Type B pancreatic cell (in vitro differentiated cells): ENCODE measurements around the gene FYN. TPM values are rescaled to one million over a fixed set of nuclear protein-coding genes. Genes with fewer than 3 reads are reported as not detected.
A peak's percentile ranks its signal among the peaks of the same experiment; 100 is the strongest.

ENCODE experiments used
- DNase-seq: peaks from one replicate; pipeline ENCODE4 v3.0.0; 2021; ENCODE audit warnings: mixed read lengths; ENCODE audit not compliant: unreplicated experiment; ENCODE audit errors: extremely low spot score
- H3K27ac Mint-ChIP-seq: 2 replicates; pipeline ENCODE4 v1.8.0; 2021; ENCODE audit warnings: mild to moderate bottlenecking, mixed read lengths
- H3K27me3 Mint-ChIP-seq: 2 replicates; pipeline ENCODE4 v1.8.0; 2021; ENCODE audit warnings: mixed read lengths
- H3K36me3 Mint-ChIP-seq: 2 replicates; pipeline ENCODE4 v1.8.0; 2021; ENCODE audit warnings: mixed read lengths
- H3K4me1 Mint-ChIP-seq: one replicate; pipeline ENCODE4 v1.8.0; 2021; ENCODE audit warnings: mixed read lengths; ENCODE audit not compliant: unreplicated experiment
- H3K4me3 Mint-ChIP-seq: 2 replicates; pipeline ENCODE4 v1.8.0; 2021; ENCODE audit warnings: mild to moderate bottlenecking, mixed read lengths
- H3K9me3 Mint-ChIP-seq: 2 replicates; pipeline ENCODE4 v1.8.0; 2021; ENCODE audit warnings: mixed read lengths
- total RNA-seq: library from RNA; stranded (reverse); gene quantifications from 2 replicates; pipeline ENCODE4 v1.2.1, GENCODE V29; 2021; ENCODE audit warnings: low replicate concordance
- TF ChIP-seq, protein P1 (sequence below): fragments of 200-600 bp; sonication (generic); conservative IDR thresholded peaks from 2 replicates; pipeline ENCODE4 v1.5.0; 2021; ENCODE audit warnings: antibody characterized with exemption, mild to moderate bottlenecking

FYN gene
- total RNA-seq, 1 donor from 2014 or later: 131 TPM

- H3K36me3 Mint-ChIP-seq: peaks cover 6% of the 10 kb centered on the region
- H3K27ac Mint-ChIP-seq: no peak overlapping the region
- TF ChIP-seq, protein P1, sequence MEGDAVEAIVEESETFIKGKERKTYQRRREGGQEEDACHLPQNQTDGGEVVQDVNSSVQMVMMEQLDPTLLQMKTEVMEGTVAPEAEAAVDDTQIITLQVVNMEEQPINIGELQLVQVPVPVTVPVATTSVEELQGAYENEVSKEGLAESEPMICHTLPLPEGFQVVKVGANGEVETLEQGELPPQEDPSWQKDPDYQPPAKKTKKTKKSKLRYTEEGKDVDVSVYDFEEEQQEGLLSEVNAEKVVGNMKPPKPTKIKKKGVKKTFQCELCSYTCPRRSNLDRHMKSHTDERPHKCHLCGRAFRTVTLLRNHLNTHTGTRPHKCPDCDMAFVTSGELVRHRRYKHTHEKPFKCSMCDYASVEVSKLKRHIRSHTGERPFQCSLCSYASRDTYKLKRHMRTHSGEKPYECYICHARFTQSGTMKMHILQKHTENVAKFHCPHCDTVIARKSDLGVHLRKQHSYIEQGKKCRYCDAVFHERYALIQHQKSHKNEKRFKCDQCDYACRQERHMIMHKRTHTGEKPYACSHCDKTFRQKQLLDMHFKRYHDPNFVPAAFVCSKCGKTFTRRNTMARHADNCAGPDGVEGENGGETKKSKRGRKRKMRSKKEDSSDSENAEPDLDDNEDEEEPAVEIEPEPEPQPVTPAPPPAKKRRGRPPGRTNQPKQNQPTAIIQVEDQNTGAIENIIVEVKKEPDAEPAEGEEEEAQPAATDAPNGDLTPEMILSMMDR: no peak
- H3K9me3 Mint-ChIP-seq: no peaks in the 10 kb centered on the region
- DNase-seq: no peak
- peaks cover 27% of the 10 kb centered on the region for H3K4me1 Mint-ChIP-seq
- no peak overlapping the region for H3K4me3 Mint-ChIP-seq
- H3K27me3 Mint-ChIP-seq: no peaks in the 10 kb centered on the region
These were observed 43.7 kb downstream of the FYN start for GRCh38 chr6:111829581-111829980.

- DNase-seq: no peak
- TF ChIP-seq, protein P1: no peak
- Mint-ChIP-seq H3K4me1 (peaks cover 34% of the 10 kb centered on the region), H3K9me3 (no peaks in the 10 kb centered on the region), H3K27ac (no peak overlapping the region), H3K36me3 (peaks cover 4% of the 10 kb centered on the region), H3K4me3 (no peak overlapping the region), H3K27me3 (no peaks in the 10 kb centered on the region)
These were observed 44.4 kb downstream of the FYN start for GRCh38 chr6:111828809-111829208.

DNA sequence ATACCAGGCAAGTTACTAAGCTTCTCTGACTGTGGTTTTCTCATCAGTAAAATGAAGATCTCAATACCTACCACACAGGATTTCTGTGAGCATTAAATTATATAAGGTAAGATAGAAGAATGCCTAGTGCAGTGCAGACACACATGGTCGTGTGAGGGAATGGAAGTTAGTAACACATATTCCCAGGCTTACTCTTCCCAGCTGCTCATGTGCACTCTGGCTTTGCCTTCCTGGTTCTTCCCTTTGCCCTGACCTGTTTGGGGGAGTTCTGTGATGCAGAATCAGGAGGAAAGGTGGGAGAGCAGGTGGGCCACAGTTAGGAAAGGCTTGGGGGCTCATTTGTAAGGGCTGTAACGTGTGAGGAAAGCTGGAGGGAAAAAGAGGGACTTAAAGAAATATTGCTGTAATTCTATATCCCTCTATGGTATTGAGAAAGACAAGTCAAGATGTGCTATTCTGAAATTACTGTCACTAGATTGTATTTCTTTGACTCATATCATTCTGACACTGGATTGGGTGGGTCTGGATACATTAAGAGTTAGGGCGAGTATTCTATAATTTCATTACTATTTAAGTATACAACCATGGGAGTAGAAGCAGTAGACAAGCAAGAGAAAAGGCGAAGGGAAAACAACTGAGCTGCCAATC is 47.7 kb downstream of the FYN start:
- no peak for DNase-seq
- no peaks in the 10 kb centered on the region for H3K36me3 Mint-ChIP-seq
- peak overlapping the region; percentile 88 for H3K27ac Mint-ChIP-seq
- H3K27me3 Mint-ChIP-seq: no peaks in the 10 kb centered on the region
- TF ChIP-seq, protein P1: no peak
- H3K4me1 Mint-ChIP-seq: peaks cover 41% of the 10 kb centered on the region
- H3K9me3 Mint-ChIP-seq: no peaks in the 10 kb centered on the region
- H3K4me3 Mint-ChIP-seq: no peak overlapping the region

GRCh38 chr6:111824608-111825337 is 48.5 kb downstream of the FYN start:
- H3K9me3 Mint-ChIP-seq: no peaks in the 10 kb centered on the region
- peak overlapping the region; percentile 88 for H3K27ac Mint-ChIP-seq
- peak overlapping the region; percentile 10 for H3K4me3 Mint-ChIP-seq
- DNase-seq: no peak
- H3K27me3 Mint-ChIP-seq: no peaks in the 10 kb centered on the region
- peaks cover 37% of the 10 kb centered on the region for H3K4me1 Mint-ChIP-seq
- TF ChIP-seq, protein P1: no peak
- H3K36me3 Mint-ChIP-seq: no peaks in the 10 kb centered on the region

- peaks cover 6% of the 10 kb centered on the region for H3K36me3 Mint-ChIP-seq
- no peaks in the 10 kb centered on the region for H3K27me3 Mint-ChIP-seq
- TF ChIP-seq, protein P1: no peak
- peak overlapping the region; percentile 10 for H3K4me3 Mint-ChIP-seq
- no peaks in the 10 kb centered on the region for H3K9me3 Mint-ChIP-seq
- no peak for DNase-seq
- H3K4me1 Mint-ChIP-seq: peaks cover 40% of the 10 kb centered on the region
- peak overlapping the region; percentile 88 for H3K27ac Mint-ChIP-seq
These were observed 49.2 kb downstream of the FYN start for GRCh38 chr6:111823831-111824607.
